ENCODE measurements around the gene CYP26B1. TPM values are rescaled to one million over a fixed set of nuclear protein-coding genes. Genes with fewer than 3 reads are reported as not detected.
A peak's percentile ranks its signal among the peaks of the same experiment; 100 is the strongest.

The CYP26B1 gene
- polyA plus RNA-seq, 1 donor (not counting 4 experiments of a cell fraction or from before 2014, with no cell fraction given) = 1.2 TPM

- peak overlapping the region; percentile 81 for H3K4me2 ChIP-seq (ENCODE audit: control insufficient read depth, extremely low read depth, insufficient read depth, low read depth, low read length)
- no peaks in the 10 kb centered on the region for H3K9me3 ChIP-seq (ENCODE audit: control insufficient read depth, low read depth, low read length)
- no peak for FAIRE-seq
- no peaks in the 10 kb centered on the region for H3K36me3 ChIP-seq (ENCODE audit: control insufficient read depth in 2 of 2, extremely low read depth in 1 of 2, insufficient read depth in 2 of 2, low read length in 2 of 2)
- no peaks in the 10 kb centered on the region for H4K20me1 ChIP-seq (ENCODE audit: control insufficient read depth, extremely low read depth, insufficient read depth, low read length)
- H3K4me3 ChIP-seq (ENCODE audit: control insufficient read depth in 2 of 3, extremely low read depth in 1 of 3, insufficient read depth in 2 of 3, low read depth in 1 of 3, low read length in 3 of 3) = peak overlapping the region; percentile 37 to 66 (median 65)
- dilution Hi-C loops (cut with MboI; ENCODE audit: extremely low pct_ligation_motif_present, low sequenced_read_pairs) = no loop called here
- H3K27me3 ChIP-seq (ENCODE audit: control insufficient read depth, extremely low read depth, insufficient read depth, low read length) = peaks cover 55% of the 10 kb centered on the region
- H3K9ac ChIP-seq (ENCODE audit: control insufficient read depth, extremely low read depth, insufficient read depth, low read length) = peak overlapping the region; percentile 33
- H3K79me2 ChIP-seq (ENCODE audit: control insufficient read depth, insufficient read depth, low read length) = no peaks in the 10 kb centered on the region
- peak; percentile 100 for TF ChIP-seq EZH2 (IDR thresholded peaks at IDR 0.05; ENCODE audit: low read length)
- TF ChIP-seq CTCF (optimal IDR thresholded peaks at IDR 0.05 in 1 of 3, IDR thresholded peaks at IDR 0.05 in 1 of 3, conservative IDR thresholded peaks at IDR 0.05 in 1 of 3; ENCODE audit: extremely low read depth in 1 of 3, insufficient read depth in 2 of 3, low read length in 3 of 3) = no peak
- no peak for DNase-seq (ENCODE audit: low read depth, low spot score)
- H3K4me1 ChIP-seq (ENCODE audit: control insufficient read depth, extremely low read depth, insufficient read depth, low read length) = peaks cover 28% of the 10 kb centered on the region
- no peak overlapping the region for H3K27ac ChIP-seq (ENCODE audit: control insufficient read depth, insufficient read depth, low read length)
- H3K9me1 ChIP-seq (ENCODE audit: control insufficient read depth, extremely low read depth, insufficient read depth, low read length) = no peaks in the 10 kb centered on the region
- H2AFZ ChIP-seq (ENCODE audit: control insufficient read depth, low read length) = peak overlapping the region; percentile 67
Measured at GRCh38 chr2:72148837-72149555, 1.3 kb upstream of the CYP26B1 start.

- H3K4me1 ChIP-seq (ENCODE audit: control insufficient read depth, extremely low read depth, insufficient read depth, low read length) = peaks cover 31% of the 10 kb centered on the region
- no peak for TF ChIP-seq CTCF (optimal IDR thresholded peaks at IDR 0.05 in 1 of 3, IDR thresholded peaks at IDR 0.05 in 1 of 3, conservative IDR thresholded peaks at IDR 0.05 in 1 of 3; ENCODE audit: extremely low read depth in 1 of 3, insufficient read depth in 2 of 3, low read length in 3 of 3)
- peak; percentile 90 for TF ChIP-seq EZH2 (IDR thresholded peaks at IDR 0.05; ENCODE audit: low read length)
- peaks cover 59% of the 10 kb centered on the region for H3K27me3 ChIP-seq (ENCODE audit: control insufficient read depth, extremely low read depth, insufficient read depth, low read length)
- peak overlapping the region; percentile 33 for H2AFZ ChIP-seq (ENCODE audit: control insufficient read depth, low read length)
- DNase-seq (ENCODE audit: low read depth, low spot score) = no peak
- H3K9me1 ChIP-seq (ENCODE audit: control insufficient read depth, extremely low read depth, insufficient read depth, low read length) = no peaks in the 10 kb centered on the region
- peak overlapping the region; percentile 33 for H3K9ac ChIP-seq (ENCODE audit: control insufficient read depth, extremely low read depth, insufficient read depth, low read length)
- H3K9me3 ChIP-seq (ENCODE audit: control insufficient read depth, low read depth, low read length) = no peaks in the 10 kb centered on the region
- no peak for FAIRE-seq
- dilution Hi-C loops (cut with MboI; ENCODE audit: extremely low pct_ligation_motif_present, low sequenced_read_pairs) = no loop called here
- H4K20me1 ChIP-seq (ENCODE audit: control insufficient read depth, extremely low read depth, insufficient read depth, low read length) = no peaks in the 10 kb centered on the region
- no peaks in the 10 kb centered on the region for H3K79me2 ChIP-seq (ENCODE audit: control insufficient read depth, insufficient read depth, low read length)
- H3K27ac ChIP-seq (ENCODE audit: control insufficient read depth, insufficient read depth, low read length) = no peak overlapping the region
- no peaks in the 10 kb centered on the region for H3K36me3 ChIP-seq (ENCODE audit: control insufficient read depth in 2 of 2, extremely low read depth in 1 of 2, insufficient read depth in 2 of 2, low read length in 2 of 2)
- peak overlapping the region; percentile 81 for H3K4me2 ChIP-seq (ENCODE audit: control insufficient read depth, extremely low read depth, insufficient read depth, low read depth, low read length)
- H3K4me3 ChIP-seq (ENCODE audit: control insufficient read depth in 2 of 3, extremely low read depth in 1 of 3, insufficient read depth in 2 of 3, low read depth in 1 of 3, low read length in 3 of 3) = peak overlapping the region; percentile 37 to 66 (median 65)
Measured at GRCh38 chr2:72148003-72148836, 558 bp upstream of the CYP26B1 start.

Data from keratinocyte (primary cell).